ENCODE data around the gene VRTN.

VRTN gene

DNA sequence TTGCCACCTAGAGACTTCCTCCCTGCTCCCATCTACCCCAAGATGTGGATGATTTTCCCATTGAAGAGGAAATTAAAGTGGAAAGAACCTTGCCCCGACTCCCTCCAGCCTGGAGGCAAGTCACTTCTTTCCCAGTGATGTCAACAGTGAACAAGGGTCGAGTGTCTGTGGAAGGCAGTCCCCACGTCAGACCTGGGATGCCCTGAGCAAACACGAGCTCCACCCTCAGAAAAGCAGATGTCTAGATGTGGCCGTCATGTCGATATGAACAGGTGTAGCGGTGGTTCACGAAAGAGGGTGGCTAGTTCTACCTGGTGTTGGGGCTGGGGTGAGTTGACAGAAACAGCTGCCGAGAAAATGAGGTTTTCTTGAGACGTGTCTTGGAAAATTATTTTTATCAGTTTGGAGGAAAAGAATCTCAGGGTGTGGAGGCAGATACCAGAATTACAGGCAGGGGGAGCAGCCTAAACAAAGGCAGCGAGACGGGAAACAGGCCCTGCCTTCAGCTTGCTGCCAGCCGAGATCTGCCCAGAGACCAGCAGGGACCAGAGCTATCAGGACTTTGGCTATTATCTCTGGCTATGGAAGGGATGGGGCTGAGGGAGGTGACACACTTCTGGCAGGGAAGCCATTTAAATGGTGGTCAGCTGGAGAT, 51.9 kb downstream of the VRTN start:
- no peak for DNase-seq

- no peak for DNase-seq
Observed at GRCh38 chr14:74400919-74401503, 52.7 kb downstream of the VRTN start.

DNA sequence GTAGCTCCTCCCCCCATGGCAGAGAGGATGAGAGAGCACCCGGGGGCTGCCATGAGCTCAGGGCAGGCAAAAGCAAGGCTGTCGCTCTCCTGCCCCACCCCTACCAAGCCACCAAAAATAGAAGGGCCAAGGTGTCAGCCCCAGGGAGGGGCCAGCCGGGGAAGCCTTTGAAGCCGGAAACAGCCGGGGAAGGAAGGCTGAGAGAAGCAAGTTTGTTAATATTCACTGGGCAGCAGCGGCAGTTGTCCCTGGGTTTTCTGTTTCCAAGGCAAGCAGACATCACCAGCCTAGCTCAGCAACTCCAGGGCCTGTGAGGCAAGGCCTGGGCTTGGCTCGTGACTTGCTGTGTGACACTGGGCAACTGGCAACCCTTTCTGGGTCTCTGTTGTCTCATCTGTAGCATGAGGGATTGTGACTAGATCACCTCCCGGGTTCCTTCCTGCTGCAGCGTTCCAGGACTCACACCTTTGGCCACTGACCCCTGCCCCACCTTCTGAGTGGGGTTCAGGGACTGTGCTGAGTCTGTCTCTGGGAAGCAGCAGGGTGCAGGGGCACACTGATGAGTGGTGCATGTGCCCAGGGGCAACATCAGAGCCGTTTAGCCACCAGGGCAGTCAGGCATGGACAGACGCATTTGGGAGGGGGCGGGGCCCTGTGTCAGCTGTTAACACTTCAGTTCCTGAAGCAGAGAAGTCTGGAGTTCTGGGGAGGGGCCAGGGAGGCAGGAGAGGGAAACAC, 53.4 kb downstream of the VRTN start:
- DNase-seq = peak; percentile 61

- peak; percentile 25 for DNase-seq
Observed at GRCh38 chr14:74402401-74403251, 54.4 kb downstream of the VRTN start.

DNA sequence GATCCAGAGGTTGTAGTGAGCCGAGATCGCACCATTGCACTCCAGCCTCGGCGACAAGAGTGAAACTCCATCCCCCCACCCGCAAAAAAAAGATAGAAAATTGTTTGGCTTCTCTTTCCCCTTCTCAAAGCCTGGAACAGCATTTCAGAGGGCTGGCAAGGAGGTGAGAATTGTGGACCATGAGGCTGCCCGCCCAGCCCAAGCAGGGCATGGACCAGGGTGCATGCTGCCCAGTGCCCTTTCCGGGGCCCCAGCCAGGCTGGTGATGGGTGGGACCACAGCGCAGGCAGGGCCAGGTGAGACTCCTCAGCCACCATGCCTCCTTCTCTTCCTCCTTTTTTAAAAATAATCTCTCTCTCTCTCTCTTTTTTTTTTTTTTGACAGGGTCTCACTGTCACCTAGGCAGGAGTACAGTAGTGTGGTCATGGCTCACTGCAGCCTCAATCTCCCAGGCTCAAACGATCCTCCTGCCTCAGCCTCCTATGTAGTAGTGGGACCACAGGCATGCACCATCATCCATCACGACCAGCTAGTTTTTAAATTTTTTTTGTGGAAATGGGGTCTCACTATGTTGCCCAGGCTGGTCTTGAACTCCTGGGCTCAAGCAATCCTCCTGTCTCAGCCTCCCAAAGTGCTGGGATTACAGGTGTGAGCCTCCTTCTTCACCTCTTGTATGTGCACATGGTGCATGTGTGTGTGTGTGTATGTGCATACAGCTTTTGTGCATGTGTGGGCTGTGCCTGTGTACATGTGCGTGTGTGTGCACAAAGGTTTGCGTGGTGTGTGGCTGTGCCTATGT, 55.5 kb downstream of the VRTN start:
- DNase-seq = no peak

DNA sequence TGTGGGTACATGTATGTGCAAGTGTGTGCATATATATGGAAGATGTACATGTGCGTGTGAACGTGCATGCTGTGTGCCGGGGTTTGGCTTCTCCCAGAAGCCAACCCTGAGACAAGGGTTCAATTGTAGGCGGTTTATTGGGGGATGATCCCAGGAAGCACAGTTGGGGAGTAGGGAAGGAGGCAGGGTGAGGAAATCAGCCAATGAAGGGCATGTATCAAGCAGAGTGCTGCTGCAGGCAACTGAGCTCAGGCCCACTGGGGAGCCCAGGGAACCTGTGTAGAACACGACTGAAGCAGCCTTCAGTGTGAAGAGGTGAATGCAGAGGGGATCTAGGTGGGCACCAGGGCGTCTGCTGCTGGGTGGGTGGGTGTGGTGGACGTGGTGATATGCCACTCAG, 56.2 kb downstream of the VRTN start:
- DNase-seq = no peak

- DNase-seq = no peak
Observed at GRCh38 chr14:74405663-74406062, 57.4 kb downstream of the VRTN start.

DNA sequence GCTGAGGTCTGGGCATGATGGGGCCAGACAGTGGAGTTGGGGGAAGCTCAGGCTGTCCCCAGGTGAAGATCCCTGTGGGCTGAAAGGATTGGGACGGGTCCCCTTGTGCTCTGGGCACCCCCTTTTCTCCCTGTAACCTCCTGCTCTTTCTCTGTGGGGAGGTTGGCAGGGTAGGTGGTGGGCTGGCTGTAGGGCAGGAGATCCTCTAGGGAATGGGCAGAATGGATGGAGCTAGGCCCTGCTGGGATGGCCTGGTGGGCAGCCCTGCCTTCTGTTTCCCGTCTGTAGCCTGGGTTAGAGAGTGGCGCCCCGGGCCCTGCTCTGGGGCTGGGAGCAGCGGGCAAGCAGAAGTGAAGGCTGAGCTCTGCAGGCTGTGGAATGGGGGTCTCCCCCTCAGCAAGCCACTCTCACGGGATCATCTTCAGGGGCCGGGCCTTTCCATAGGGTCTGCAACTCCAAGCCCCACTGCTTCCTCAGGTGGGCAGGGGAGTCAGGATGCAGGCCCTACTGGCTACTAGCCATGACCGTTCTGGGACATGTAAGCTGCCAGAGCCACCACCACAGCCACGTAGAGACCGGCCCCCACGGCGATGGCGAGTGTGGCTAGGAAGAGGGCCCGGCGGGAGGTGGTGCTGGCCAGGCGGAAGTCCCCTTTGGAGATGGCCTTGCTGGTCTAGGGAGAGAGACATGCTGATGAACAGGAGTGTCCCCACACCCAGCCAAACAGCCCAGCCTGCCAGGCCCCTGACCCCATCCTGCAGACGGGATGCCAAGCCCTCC, 58.9 kb downstream of the VRTN start:
- no peak for DNase-seq

GRCh38 chr14:74407801-74408154, 59.5 kb downstream of the VRTN start:
- no peak for DNase-seq

- DNase-seq = no peak
Observed at GRCh38 chr14:74408870-74409269, 60.6 kb downstream of the VRTN start.

- no peak for DNase-seq
Observed at GRCh38 chr14:74409441-74409840, 61.2 kb downstream of the VRTN start.
